ENCODE data around the gene PRG3.

PRG3 gene

GRCh38 chr11:57359896-57360690 is 20.9 kb downstream of the PRG3 start:
- TF ChIP-seq CTCF (IDR thresholded peaks at IDR 0.05), result no peak

DNA sequence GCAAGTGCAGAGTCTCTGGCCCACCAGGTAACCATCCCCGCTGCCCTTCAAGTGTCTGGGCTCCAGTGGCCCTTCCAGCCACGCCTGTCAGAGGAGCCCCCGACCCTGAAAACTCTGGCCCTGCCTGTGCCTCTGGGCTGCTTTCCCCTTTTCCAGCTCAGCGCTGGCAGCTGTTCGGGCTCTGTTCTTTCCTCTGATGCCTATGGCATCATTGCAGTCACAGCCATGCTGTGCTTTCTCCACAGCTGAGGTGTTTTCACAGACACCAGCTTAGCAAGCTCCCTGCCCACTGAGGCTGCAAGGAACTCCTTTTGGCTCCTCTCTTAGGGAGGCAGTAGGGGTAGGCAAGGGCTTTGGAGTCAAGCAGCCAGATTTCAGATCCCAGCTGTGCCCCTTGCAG is 21.6 kb downstream of the PRG3 start:
- no peak for TF ChIP-seq CTCF (IDR thresholded peaks at IDR 0.05)

GRCh38 chr11:57358991-57359390 is 22.0 kb downstream of the PRG3 start:
- TF ChIP-seq CTCF (IDR thresholded peaks at IDR 0.05), result no peak

- TF ChIP-seq CTCF (IDR thresholded peaks at IDR 0.05), result no peak
Observed at GRCh38 chr11:57358543-57358961, 22.4 kb downstream of the PRG3 start.

- TF ChIP-seq CTCF (IDR thresholded peaks at IDR 0.05), result no peak
Observed at GRCh38 chr11:57357856-57358255, 23.1 kb downstream of the PRG3 start.

- TF ChIP-seq CTCF (IDR thresholded peaks at IDR 0.05), result no peak
Observed at GRCh38 chr11:57357310-57357709, 23.6 kb downstream of the PRG3 start.

- no peak for TF ChIP-seq CTCF (IDR thresholded peaks at IDR 0.05)
Observed at GRCh38 chr11:57356268-57356667, 24.7 kb downstream of the PRG3 start.

GRCh38 chr11:57354699-57355098 is 26.3 kb downstream of the PRG3 start:
- TF ChIP-seq CTCF (IDR thresholded peaks at IDR 0.05), result no peak

Data from LNCAP (cell line).